GM08714 (cell line): Measurements from ENCODE around the gene GMPR2.

Experiments
- H3K4me3 ChIP-seq: fragments of 200-500 bp; sonication (Bioruptor generic); 2 replicates; pipeline ENCODE4 v1.5.1; 2014; ENCODE audit warnings: mild to moderate bottlenecking, low read length, inconsistent platforms
- ZNF274 ChIP-seq: IDR thresholded peaks from 2 replicates; pipeline ENCODE4 v1.6.1; 2012; ENCODE audit warnings: mild to moderate bottlenecking, low read depth, low read length

GMPR2 gene

GRCh38 chr14:24246765-24247212, 14.1 kb downstream of the GMPR2 start:
- no peak for TF ChIP-seq ZNF274
- H3K4me3 ChIP-seq, result peak overlapping the region; percentile 10; the same call in 1 of the 2 replicates

DNA sequence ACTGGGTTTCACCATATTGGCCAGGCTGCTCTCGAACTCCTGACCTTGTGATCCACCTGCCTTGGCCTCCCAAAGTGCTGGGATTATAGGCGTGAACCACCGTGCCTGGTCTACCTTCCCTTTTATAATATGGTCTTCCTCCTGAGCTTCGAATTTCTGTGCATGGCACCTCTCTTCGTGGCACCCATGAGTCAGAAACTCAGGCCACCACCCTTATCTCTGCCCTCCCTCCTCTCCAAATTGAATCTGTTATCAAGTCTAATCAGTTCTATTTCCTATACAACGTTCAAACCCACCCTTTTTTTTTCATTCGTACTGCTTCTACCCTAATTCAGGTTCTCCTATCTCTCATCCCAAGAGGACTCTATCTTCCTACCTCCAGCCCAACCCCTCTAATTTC, 14.7 kb downstream of the GMPR2 start:
- H3K4me3 ChIP-seq, result no peak overlapping the region
- no peak for TF ChIP-seq ZNF274

DNA sequence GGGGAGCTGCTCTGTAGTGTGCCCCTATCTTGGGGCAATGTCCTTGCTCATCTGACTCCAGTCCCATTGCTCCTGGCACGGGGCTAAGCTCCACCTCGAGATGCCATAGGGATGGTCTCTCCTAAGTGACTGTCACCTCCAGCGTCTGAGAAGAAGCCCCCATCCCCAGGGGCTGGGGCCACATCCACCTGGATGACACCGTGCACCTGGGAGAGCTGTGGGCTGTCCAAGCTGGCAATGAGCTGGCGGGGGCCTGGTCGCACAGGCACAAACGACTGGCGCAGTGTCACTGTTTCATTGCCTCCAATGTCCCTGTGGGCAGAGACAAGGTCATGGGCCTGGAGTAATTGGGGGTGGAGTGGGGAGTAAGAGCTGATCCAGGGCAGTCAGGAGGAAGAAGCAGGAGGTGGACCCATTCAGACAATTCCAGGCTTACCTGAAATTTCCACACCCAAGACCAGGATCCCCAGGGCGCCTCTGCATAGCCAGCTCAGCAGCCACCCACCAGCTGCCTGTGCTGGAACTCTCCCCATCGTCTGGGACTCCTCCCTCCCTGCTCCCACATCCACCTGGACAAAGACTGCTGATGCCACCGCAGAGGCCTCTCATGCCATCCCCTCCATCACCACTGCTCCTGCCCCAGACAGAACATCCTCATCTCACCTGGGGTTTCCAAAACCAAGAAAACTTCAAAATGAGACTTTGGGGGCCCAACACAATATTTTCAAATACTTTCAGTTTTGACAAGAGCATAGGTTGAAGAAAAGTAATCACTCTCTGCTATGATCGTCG, 16.7 kb downstream of the GMPR2 start:
- TF ChIP-seq ZNF274, result no peak
- H3K4me3 ChIP-seq, result no peak overlapping the region

DNA sequence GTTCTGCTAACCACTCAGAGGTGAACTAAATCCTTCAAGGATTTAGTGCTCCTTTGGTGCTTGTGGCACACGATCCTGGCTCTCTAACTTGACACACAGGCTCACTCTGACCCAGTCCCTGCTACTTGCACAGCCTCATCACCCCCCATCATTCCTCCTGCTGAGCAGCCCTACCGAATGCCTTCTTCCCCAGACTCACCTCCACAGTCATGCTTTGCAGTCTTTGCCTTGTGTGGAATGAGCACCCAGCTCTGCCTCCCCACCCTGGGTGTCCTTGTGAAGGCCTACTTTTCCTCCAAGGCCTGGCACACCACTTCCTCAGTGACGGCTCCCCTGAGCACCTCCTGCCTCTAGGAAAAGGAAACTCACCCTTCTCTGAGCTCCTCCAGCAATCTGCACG, 17.6 kb downstream of the GMPR2 start:
- H3K4me3 ChIP-seq, result no peak overlapping the region
- TF ChIP-seq ZNF274, result no peak

DNA sequence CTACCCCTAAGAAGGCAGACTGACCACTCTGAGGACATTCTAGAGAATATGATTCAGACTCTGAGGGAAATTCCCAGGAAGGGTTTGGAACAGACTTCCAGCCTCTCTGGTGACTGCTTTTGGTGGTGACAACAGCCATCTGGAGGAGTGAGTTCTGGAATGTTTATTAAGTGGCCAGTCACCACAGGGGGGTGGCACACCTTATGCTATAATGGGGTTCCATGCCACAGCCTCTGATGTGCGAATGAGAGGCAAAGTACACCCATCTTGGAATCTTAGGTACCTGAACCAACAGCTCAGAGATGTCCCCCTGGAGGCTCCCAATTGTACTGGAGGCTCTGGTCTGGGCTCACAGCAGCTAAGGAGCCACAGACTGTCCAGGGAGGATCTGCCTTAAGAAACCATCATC, 19.2 kb downstream of the GMPR2 start:
- H3K4me3 ChIP-seq, result no peak overlapping the region
- TF ChIP-seq ZNF274, result no peak

DNA sequence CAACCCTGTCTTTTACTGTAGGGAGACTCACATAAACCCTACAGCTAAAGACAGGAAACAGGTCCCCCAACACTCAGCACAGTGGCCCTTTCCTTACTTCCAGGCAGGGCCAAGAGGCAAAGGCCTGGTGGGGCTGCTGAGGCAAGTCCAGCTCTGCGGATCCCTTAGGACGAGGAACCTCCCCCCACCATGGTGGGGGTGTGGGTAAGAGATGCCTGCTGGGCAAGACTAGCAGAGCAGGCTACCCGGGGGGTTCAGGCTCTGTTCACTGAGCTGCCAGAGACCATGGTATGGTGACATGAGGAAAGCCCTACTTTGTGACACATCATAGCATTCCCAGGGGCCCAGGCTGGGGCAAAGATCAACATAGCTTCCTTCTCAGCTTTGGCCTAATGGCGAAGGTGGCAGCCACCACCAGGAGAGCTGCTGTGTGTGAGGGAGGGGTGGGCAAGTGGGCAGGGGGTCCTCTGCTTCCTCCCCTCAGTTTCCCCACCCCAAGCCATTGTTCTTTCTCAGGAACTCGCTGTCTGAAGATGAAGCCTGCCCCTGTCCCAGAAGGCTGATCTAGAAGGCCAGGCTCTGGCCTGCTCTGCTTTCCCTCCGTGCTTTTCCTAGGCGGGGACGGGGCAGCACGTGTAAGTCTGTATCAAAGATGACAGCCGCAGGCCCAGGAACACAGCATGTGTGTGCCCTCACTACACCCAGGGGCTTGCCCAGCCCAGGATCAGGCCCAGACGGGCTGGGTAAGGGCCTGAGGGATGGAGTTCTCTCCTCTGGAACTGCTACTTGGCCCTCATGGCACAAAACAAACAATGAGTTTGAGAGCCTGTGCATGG, 19.8 kb downstream of the GMPR2 start:
- H3K4me3 ChIP-seq, result no peak overlapping the region
- no peak for TF ChIP-seq ZNF274

DNA sequence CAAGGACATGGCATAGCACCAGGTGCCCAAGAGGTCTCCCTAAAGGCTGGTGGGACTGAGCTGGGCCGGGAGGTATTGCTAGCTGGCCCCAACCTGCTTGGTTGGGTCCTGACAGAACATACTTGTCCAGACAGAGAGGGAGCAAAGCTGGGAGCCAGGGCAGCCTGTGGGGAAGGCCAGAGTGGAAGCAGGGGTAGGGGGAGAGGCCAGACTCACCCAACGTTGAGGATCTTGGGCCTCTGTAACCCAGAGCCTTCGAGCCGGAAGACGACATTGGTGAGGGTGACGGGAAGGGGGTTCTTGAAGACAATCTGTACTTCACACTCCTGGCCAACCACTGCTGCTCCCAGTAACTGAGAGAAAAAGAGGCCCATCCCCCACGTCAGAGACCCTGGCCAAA, 21.2 kb downstream of the GMPR2 start:
- TF ChIP-seq ZNF274, result no peak
- H3K4me3 ChIP-seq, result no peak overlapping the region

DNA sequence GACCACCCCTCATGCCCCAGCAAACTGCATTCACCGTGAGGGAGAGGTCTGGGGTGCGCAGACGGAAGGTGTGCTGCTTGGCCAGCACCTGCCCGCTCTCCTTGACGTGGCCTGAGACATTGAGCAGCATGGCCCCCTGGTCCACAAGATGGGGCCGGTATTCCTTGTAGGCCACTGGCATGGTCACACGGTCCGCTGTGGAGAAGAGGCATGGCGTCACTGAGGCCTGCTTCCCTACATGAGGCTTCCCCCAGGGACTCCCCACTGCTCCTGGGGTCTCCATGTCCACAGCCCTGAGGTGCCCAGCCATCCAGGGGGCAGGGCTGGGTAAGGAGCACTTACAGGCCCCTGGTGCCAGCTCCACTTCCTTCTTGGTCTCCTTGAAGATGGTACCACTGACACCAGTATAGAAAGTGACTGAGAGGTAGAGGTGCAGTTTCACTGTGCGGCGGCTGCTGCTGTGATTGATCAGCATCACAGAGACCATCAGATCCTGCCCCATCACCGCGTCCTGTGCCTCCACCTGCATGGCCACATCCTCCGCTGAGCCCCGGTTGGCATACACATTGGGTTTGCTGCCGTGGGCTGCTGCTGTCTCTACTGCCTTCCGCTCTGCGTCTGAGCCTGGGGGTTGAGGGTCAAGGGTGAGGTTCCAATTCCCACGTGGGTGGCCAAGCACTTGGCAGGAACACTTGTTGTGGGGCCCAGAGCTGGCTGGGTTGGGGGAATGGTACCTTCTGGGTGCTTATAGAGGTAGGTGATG, 22.1 kb downstream of the GMPR2 start:
- no peak overlapping the region for H3K4me3 ChIP-seq
- TF ChIP-seq ZNF274, result no peak

GRCh38 chr14:24255438-24255837, 22.7 kb downstream of the GMPR2 start:
- H3K4me3 ChIP-seq, result no peak overlapping the region
- no peak for TF ChIP-seq ZNF274

DNA sequence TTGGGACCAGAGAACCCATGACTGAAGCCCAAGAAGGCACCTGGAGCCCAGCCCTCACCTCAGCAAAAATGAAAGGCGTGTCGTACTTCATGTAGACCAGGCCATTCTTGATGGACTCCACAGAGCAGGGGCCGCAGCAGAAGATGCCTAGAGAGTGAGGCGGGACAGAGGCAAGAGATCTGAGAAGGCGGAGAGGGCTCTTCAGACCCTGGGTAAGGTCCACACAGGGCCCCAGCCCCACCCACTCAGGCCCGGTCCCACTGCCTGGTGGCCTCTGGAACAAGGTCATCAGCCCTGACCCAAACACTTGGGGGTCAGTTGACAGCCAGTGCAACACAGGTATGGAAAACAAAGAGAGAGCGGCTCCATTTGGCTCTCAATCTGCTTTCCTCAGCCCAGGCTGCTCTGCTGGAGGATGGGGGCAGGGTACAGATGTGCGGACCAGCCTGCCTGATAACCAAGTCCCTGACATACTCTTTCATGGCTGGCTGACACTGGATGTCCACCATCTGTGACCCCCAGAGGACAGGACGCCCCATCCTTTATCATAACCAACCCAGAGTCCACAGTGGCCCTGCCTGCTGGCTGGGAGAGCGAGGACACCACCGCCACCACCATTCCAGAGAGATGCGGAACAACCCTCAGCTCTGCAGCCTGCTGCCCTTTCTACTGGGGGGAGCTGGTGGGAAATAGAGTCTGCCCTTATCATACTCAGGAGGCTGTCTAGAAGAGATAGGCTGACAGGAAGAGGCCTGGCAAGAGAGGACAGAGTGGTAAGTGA, 23.4 kb downstream of the GMPR2 start:
- no peak for TF ChIP-seq ZNF274
- no peak overlapping the region for H3K4me3 ChIP-seq

DNA sequence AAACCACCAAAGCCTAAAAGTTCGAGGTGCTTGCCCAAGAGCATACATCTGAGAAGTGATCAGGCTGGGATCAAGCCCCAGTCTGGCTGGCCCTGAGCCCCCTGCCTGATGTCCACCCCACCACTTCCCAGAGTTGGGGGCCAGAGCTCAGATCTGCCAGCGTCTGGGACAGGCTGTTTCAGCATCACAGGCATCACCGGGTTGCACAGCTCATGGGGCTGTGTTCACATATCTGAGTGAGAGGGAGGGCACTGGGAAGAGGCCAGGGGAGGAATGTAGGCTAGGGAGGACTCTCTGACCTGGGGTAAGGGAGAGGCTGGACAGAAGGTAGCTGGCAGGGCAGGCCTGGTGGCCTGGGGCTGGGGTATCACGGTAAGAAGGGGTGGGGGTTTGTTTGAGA, 24.2 kb downstream of the GMPR2 start:
- no peak overlapping the region for H3K4me3 ChIP-seq
- no peak for TF ChIP-seq ZNF274

GRCh38 chr14:24258119-24258518, 25.4 kb downstream of the GMPR2 start:
- no peak overlapping the region for H3K4me3 ChIP-seq
- no peak for TF ChIP-seq ZNF274

- TF ChIP-seq ZNF274, result no peak
- H3K4me3 ChIP-seq, result no peak overlapping the region
Observed at GRCh38 chr14:24258548-24259265, 26.0 kb downstream of the GMPR2 start.
